GM21515 (cell line): ENCODE data around the gene KDM4B.

ENCODE experiments used
- ATAC-seq: cut with Tn5 transposase; IDR thresholded peaks from one replicate; pipeline ENCODE4 v1.9.1; 2021; ENCODE audit not compliant: unreplicated experiment

KDM4B gene

DNA sequence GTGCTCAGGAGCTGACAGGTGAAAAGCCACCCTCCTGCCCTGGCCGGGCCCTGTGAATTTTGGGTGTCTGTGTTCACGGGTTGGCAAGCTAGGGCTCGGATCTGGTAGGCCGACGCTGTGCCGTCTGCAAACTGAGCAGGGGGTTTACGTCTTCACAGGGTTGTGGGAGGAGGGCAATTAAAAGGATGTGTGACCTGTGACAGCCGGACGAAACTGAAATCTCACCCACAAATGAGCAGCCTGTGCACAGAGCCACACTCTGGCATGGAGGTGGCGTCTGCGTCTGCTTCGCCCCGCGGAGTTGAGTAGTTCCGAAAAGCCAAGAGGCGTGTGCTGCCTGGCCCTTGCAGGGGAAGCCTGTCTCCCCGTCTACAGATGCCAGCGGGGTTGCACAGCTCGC, 117.3 kb downstream of the KDM4B start:
- ATAC-seq = no peak

DNA sequence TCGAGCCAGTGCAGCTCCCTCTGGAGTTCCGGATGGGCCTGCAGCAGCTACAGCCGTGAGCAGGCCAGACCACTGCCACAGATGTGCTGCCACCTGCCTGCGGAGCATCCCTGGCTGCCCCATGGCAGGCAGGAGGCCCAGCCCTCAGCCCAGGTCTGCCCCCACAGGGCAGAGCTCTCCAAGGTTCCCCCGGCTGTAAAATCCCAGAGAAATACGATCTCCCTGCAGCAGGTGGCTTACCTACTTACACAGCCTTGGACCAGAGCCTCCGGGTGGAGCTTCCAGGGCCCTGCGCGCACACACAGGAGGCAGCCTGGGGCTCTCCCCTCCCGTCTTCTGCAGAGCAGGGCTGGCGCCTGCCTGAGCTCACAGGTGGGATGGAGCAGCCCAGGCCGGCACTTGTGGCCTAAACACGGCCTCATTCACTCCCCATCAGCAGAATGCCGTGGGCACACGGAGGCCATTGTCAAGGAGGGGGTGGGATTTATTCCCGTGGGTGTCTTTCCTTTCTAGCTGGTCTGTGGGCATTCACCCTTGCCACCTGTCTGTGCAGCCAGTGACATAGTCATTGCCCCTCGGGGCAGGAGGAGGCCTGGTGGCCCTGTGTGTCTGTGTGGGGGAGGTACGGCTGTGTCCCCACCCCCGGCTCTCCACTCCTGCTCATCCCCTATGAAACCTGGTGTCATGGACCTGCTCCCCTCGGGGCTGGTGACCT, 118.0 kb downstream of the KDM4B start:
- no peak for ATAC-seq

DNA sequence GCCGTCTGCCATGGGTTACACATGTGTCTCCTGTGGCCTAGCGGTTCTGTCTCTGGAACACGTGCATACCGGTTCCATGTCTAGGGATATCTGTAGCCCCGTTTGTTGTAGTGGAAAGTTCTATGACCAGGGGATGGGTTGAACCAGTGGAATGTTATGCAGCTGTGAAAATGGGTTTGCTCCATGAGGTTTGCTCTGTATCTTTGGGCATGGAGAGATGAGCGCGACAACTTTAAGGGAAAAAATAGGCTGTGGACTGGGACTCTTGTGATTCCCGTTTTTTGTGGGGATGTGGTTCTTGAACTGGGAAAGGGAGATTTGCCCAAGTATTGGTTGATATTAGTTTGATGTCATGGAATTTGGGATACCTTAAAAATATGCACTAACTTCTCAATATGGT, 120.4 kb downstream of the KDM4B start:
- no peak for ATAC-seq

DNA sequence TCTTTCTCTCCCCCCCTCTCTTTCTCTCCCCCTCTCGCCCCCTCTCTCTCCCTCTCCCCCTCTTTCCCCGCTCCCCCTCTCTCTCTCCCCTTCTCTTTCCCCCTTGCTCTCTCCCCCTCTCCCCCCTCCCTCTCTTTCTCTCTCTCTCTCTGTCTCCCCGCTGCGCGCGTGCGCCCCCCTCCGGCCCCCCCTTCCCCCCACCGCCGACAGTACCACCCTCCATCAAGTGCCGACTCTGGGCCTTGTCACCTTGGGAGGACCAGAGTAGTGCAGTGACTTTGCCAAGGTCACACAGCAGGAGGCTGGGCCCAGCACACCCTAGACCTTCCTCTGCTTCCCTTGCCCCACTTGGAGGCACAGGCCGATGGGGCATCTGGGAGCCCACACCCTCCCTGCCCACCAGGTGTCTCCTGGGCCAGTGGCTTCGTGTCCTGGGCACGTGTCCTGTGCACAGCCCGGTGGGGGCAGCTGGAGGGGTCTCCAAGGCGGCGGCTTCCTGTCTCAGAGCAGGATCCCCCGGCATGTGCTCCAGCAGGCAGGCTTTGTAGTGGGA, 121.6 kb downstream of the KDM4B start:
- no peak for ATAC-seq

DNA sequence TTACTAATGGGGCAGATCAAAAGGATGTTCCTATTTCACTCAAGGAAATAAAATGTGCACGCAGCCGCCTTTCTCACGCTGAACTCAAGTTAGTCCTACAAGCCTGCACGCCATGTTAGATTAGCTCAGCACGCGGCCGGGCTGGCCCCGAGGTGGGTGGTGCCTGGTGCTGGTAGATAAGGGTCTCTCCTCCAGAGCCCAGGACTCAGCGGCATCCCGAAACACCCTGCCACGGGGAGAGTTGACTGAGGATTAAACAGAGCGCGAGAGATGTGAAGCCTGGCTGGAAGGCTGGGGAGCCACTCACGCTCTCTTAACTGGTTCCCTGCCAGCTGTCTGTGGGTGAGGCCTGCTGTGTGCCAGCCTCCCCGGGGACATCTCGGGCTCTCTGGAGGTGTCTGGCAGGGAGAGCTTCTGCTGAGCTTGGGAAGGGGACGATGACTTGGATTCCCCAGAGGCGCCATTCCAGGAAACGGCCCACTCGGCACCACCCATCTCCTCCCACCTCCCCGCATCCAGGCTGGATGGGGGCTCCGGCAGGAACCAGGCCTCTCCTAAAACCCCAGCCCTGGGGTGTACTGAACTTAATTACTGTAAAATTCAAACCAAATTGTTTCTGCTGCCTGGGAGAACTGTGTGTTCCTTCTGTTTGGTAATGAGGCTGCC, 122.2 kb downstream of the KDM4B start:
- ATAC-seq = no peak

DNA sequence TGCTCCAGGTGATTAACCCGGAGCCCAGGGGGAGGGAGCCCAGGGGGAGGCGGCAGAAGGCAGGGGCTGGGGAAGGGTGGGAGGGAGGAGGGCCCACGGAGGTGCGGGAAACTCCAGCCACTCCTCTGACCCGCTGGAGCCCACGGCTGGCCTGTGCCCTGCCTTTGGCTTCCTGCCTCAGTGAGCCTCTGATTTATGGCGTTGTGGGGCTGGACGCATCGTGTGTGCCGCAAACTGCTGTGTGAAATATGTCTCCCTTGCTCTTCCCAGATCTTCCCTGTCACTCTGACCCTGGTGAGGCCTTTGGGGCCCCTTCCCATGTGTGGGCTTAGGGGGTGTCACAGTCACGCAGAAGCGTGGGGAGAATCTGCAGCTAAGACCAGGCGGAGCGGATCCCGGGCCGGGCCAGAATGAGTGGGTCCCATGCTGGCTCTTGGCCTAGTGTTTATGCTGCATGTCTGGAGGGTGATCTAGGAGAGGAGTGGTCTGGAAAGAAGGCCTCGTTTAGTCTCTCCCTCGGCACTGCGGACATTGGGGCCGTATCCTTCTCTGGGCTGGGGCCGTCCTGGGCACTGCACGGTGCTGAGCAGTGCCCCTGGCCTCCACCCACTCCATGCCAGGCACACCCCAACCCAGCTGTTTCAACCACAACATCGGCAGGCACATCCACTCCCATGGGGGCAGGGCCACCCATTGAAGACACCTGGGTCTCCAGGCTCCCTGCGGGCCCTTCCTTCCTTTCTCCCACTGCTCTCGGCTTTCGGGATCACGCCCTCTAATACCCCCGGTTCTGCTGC, 123.0 kb downstream of the KDM4B start:
- ATAC-seq = no peak

DNA sequence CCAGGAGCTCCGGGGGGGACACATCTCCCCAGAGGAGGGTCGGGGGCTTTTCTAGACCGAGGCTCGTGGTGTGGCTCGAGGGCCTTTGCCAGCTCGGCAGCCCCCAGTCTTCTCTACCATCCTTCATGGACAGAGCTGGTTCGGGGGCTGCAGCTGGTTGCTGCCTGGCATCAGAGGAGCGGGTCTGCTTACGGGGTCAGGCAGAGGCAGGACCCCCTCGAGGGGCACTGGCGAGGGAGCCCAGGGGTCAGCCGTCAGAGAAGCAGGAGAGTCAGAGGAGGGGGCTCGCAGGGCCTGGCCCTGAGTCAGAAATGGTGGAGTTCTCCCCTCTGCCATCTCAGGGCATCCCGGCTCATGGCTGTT, 123.5 kb downstream of the KDM4B start:
- ATAC-seq = no peak

DNA sequence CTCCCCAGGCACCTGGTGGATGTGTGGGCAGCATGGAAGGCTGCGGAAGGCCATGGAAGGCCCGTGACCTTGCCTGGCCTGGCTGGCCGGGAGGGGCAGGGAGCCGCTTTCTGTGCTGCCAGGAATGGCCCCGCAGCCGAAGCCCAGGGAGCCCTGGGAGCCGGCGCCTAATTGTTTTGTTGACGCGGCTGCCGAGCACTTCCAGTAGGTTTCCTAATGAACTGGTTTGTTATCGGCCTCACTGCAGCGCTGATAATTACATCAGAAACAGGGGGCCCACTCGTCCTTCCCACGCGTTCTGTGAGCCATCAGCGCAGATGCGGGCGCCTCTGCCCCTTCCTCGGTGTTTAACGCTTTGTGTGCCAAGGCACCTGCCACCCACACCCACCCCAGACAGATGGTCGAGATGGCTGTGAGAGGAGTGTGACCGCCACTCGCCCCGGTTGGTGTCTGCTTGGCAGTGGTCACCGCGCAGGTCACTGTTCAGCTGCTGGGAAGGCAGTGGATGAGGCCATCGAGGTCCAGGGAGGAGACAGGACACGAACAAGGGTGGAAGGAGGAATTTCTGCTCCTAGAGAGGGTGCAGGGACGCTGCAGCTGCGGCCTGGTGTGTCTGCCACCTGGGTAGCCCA, 124.5 kb downstream of the KDM4B start:
- no peak for ATAC-seq

DNA sequence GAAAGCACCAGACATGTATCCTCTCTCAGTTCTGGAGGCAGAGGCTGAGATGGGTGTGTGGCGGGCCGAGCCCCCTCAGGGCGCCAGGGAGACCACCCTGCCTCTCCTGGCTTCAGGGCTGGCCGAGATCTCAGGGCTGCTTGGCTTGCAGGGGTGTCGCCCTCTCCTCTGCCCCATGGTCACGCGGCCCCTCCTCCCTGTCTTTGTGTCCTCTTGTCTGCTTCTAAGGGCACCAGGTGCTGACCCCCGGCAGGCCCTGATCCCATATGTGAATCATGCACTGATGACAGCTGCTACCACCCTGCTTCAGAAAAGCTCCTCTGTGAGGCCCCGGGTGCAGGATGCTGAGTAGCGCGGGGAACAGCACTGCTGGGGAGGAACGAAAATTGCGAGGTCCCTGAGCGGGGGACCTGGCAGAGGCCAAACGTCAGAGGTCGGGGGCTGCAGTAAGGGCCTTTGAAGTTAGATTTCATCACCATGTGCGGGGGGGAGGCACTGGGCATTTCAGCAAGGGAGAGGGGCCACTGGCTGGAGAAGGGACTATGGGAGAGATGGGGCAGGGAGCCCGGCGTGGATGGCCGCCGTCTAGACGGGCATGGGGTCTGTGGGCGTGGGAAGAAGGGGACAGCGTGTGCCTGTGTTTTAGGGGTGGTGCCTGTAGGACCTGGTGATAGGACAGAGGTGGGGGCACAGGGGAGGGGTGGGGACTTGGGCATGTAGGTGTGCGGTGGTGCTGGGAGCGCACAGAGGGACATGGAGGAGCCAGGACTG, 125.2 kb downstream of the KDM4B start:
- no peak for ATAC-seq

DNA sequence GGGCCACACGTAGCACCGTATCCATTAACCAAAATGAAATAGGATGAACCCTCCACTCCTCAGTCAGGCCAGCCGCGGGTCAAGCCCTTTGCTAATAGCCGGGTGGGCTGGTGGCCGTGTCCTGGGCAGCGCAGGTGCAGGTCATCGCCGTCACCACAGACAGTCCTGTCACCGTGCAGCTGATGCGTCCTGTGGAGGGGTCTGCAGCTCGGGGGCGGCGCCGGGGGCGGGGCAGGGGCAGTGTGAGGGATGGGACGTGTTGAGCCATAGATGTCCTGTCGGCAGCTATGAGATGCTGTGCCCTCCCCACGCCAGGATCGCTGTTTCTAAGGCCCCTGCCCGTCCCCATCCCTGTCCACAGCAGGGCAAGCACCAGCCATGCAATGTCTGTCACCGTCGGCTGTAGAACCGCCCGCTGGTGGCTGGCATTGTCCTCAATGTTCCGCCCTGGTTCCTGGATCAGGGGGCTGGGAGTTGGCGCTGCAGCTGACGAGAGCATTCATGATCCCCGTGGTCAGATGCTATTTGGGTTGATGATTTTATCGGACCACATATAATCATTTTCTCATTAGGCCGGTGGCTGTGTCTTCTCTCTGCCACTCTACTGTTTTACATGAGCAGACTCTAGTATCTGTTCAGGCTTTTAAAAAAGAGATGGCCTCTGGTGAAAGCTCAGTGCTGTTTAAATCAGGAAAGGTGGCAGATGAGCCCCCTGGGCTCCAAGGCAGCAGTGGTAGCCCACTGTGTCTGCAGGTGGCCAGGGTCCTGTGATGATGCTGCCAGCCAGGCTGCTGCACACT, 126.1 kb downstream of the KDM4B start:
- no peak for ATAC-seq

DNA sequence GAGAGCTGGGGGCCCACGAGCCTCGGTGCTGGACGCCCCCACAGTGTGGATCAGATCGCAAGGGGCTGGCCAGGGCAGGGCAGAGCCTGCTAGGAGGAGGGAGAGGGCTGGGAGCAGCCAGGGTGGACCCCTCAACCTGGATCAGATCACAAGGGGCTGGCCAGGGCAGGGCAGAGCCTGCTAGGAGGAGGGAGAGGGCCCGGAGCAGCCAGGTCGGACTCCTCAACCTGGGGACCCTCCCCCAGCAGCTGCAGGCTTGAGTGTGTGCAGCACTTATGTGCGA, 126.6 kb downstream of the KDM4B start:
- ATAC-seq = no peak

DNA sequence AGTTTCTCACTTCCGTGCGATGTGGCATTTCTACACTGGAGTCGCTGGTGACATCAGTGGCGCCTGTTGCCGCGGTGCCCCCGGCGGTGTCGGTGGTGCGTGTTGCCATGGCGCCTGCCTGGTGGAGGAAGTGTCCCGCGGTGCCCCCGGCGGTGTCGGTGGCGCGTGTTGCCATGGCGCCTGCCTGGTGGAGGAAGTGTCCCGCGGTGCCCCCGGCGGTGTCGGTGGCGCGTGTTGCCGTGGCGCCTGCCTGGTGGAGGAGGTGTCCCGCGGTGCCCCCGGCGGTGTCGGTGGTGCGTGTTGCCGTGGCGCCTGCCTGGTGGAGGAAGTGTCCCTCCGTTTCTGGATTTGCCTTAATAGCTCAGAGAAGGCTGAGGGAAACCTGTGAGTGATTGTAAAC, 127.6 kb downstream of the KDM4B start:
- ATAC-seq = no peak

DNA sequence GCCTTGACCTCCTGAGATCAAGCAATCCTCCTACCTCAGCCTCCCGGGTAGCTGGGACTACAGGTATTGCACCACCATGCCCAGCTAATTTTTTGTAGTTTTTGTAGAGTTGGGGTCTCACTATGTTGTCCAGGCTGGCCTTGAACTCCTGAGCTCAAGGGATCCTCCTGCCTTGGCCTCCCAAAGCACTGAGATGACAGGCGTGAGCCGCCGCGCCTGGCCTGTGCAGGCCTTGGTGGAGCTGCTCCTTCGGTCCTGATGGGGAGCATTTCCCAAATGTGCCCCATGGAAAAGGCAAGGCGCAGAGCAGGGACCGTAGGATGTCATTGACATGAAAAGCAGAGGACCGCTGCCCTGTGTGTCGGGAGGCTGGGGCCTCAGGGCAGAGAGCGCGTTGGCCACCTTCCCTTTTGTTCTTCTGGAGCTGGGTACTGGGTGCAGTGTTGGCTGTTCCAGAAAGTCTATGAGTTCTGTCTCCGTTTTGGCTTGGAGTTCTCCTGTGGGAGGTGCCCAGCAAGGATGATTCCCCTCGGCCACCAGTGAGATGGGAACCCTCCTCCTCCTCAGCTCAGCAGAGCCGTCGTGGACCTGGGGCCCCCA, 128.5 kb downstream of the KDM4B start:
- no peak for ATAC-seq

DNA sequence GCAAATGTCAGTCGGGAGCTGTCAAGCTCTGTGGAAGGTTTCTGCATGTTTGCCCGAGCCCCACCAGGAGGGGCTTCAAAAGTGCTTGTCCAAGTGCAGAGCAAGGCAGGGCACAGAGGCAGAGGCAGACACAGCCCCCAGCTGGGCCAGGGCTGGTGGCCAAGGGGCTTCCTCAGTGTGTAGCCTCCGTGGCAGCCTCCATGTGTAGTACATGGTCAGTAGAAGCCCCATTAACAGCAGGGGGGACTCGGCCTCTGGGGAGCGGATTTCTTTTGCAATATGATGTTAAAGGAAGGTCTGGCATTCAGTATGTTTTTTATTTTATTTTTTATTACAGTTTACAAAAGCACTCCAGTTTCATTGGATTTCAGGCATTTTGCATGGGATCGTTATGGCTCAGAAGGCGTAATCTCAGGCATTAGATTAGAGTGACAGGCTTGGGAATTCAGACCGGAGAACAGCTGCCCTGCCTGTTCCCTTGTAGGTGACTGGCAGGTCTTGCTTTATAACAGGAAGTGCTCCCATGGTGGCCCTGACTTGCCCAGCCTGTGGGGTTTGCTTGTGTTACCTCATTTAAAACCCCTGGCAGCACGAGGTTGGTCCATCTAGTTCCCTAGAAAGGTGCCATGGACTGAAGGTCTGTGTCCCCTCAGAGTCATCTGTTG, 129.2 kb downstream of the KDM4B start:
- ATAC-seq = no peak

DNA sequence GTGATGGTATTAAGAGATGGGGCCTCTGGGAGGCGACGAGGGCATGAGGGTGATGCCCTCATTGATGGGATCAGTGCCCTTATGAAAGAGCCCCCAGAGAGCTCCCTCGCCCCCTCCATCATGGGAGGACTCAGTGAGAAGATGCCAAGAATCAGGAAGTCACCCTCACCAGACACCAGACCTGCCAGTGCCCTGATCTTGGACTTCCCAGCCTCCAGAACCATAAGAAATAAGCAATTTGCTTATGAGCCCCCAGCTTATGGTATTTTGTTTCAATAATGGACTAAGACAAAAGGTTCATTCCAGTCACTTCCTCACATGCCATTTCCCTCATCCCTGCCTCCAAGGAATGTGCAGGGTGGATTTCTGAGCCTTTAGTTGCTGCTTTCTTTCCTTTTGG, 129.7 kb downstream of the KDM4B start:
- no peak for ATAC-seq

DNA sequence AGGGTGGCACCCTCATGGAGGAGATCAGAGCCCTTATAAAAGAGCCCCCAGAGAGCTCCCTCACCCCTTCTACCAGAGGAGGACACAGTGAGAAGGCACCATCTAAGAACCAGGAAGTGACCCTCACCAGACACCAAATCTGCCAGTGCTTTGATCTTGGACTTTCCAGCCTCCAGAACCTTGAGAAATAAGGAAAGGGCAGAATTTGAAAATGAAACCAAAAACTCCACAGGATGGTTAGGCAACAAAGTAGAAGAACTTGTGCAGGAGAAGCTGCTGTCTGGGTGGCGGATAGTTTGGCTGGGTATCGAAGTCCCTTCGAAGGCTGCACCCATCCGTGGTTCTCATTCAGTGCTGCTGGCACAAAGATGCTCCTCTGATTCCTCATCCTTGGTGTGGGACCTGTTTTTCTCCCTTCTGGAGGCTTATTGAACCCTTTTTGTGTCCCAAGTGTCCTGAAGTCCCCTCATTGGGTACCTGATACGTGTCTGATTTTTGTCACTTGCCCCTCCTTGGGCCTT, 130.8 kb downstream of the KDM4B start:
- ATAC-seq = no peak

DNA sequence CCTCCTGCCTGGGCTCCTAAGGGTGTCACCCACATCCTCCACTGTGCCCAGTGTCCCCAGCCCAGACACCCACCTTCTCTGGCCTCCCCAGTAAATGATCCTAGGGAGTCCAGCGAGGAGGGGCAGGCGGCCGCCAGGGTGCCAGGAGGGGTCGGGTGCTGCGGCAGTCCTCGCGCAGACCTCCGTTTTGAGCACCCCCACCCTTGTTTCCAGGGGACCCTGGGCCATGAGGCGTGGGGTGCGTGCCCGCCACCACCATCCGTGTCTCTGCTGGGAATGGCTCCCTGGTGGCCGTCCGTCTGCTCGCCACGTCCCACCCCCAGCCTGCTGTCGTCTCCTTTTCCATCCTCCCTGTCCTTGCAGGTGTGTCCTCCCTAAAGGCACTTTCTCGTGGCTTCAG, 133.0 kb downstream of the KDM4B start:
- ATAC-seq = no peak

DNA sequence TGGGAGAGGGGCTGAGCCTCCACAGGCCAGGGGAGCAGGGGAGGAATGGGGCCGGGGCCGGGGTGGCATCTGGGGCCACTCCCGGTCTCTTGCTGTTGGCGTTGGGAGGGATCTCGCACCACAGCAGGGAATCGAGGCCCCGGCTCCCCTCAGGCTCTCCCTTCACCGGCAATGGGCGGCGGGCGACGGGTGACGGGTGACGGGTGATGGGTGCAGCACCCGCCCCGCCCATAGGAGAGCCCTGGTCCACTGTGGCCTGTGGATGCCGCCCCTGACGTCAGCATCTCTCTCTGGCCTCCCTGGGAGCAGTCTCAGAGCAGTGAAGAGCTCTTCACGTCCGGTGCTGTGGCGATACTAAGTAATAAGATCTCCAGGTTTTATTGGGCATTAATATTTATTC, 133.6 kb downstream of the KDM4B start:
- no peak for ATAC-seq
